ENCODE results near the gene SLC35E1. TPM values are rescaled to one million over a fixed set of nuclear protein-coding genes. Genes with fewer than 3 reads are reported as not detected.

SLC35E1 gene
- polyA plus RNA-seq, 1 of the 3 experiments (the other 2 are of a cell fraction): 23.5 TPM

DNA sequence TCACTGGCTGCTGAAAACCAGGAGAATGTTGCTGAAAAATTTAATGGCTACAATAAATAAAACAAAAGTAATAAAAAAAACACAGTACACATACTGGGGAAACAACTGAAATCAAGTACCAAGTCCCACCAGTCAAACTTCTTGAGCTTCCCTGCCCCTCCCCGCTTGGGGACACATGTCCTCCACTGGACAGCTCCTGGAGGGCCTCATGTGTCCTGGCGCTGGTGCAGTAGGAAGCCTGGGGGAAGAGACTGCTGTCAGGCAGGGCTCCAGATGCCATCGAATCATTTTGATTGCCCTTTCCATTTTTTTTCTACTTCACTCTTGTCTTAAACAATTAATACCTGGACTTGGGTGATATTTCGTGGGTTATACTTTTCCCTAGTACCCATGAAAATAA, 26.6 kb upstream of the SLC35E1 start:
- H3K9me2 ChIP-seq: no peaks in the 10 kb centered on the region
- H3K4me3 ChIP-seq (ENCODE audit: low read depth in 2 of 2, low read length in 1 of 2): no peak overlapping the region
- no peak overlapping the region for H3K4me2 ChIP-seq
- peaks cover 100% of the 10 kb centered on the region for H4K20me1 ChIP-seq (ENCODE audit: insufficient read depth)
- peaks cover 100% of the 10 kb centered on the region for H3K79me2 ChIP-seq (ENCODE audit: insufficient read depth)
- no peaks in the 10 kb centered on the region for H3K27me3 ChIP-seq (ENCODE audit: insufficient read depth)
- no peak for TF ChIP-seq TCF12 (IDR thresholded peaks at IDR 0.05)
- TF ChIP-seq MXI1 (IDR thresholded peaks at IDR 0.05; ENCODE audit: low read depth, low read length): peak; percentile 76
- TF ChIP-seq, protein P1, sequence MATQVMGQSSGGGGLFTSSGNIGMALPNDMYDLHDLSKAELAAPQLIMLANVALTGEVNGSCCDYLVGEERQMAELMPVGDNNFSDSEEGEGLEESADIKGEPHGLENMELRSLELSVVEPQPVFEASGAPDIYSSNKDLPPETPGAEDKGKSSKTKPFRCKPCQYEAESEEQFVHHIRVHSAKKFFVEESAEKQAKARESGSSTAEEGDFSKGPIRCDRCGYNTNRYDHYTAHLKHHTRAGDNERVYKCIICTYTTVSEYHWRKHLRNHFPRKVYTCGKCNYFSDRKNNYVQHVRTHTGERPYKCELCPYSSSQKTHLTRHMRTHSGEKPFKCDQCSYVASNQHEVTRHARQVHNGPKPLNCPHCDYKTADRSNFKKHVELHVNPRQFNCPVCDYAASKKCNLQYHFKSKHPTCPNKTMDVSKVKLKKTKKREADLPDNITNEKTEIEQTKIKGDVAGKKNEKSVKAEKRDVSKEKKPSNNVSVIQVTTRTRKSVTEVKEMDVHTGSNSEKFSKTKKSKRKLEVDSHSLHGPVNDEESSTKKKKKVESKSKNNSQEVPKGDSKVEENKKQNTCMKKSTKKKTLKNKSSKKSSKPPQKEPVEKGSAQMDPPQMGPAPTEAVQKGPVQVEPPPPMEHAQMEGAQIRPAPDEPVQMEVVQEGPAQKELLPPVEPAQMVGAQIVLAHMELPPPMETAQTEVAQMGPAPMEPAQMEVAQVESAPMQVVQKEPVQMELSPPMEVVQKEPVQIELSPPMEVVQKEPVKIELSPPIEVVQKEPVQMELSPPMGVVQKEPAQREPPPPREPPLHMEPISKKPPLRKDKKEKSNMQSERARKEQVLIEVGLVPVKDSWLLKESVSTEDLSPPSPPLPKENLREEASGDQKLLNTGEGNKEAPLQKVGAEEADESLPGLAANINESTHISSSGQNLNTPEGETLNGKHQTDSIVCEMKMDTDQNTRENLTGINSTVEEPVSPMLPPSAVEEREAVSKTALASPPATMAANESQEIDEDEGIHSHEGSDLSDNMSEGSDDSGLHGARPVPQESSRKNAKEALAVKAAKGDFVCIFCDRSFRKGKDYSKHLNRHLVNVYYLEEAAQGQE (IDR thresholded peaks at IDR 0.05; ENCODE audit: low read depth, low read length): peak; percentile 69; the same call in 1 of the 2 replicates
- H3K9me3 ChIP-seq: no peaks in the 10 kb centered on the region
- no peak overlapping the region for H3K9ac ChIP-seq
- ChIA-PET POLR2A (interaction anchor here (0.6 to 1.2 kb wide), 3 partner anchors 11 to 397 kb away, joined by 4 to 5 read pairs (median 4); no protein-coding TSS in a partner anchor), CTCF (interaction anchor here (0.5 to 3.1 kb wide), 4 partner anchors 9 to 28 kb away, joined by 3 to 12 read pairs (median 4); no protein-coding TSS in a partner anchor)
- peaks cover 0 to 33% of the 10 kb centered on the region in 2 experiments; a peak in 2 of 4 replicates for H3K4me1 ChIP-seq (ENCODE audit: control insufficient read depth in 1 of 2, insufficient read depth in 2 of 2, low read depth in 1 of 2, low read length in 1 of 2)
- H3K36me3 ChIP-seq (replicated peaks in 1 of 2; ENCODE audit: control insufficient read depth in 1 of 2, insufficient read depth in 2 of 2, low read length in 1 of 2): no peaks in the 10 kb centered on the region
- H3F3A ChIP-seq (replicated peaks; ENCODE audit: insufficient read depth): no peaks in the 10 kb centered on the region
- peak; percentile 78 for DNase-seq
- 45% methylated on average over 4 of the region's 4 CpGs for WGBS (ENCODE audit: low lambda C conversion rate)
- H2AFZ ChIP-seq (ENCODE audit: low read depth): no peak overlapping the region
- peak overlapping the region in 1 of 2 experiments; percentile 77; a peak in 2 of 4 replicates for H3K27ac ChIP-seq (ENCODE audit: low read depth in 2 of 2, low read length in 1 of 2)

- Histone ChIP-seq H3K4me2 (no peak overlapping the region), H3K79me2 (ENCODE audit: insufficient read depth) (peaks cover 100% of the 10 kb centered on the region), H3K4me3 (ENCODE audit: low read depth in 2 of 2, low read length in 1 of 2) (no peak overlapping the region), H3K9ac (no peak overlapping the region), H3K4me1 (ENCODE audit: control insufficient read depth in 1 of 2, insufficient read depth in 2 of 2, low read depth in 1 of 2, low read length in 1 of 2) (peaks cover 0 to 44% of the 10 kb centered on the region in 2 experiments; a peak in 2 of 4 replicates), H3K9me3 (no peaks in the 10 kb centered on the region), H3K27me3 (ENCODE audit: insufficient read depth) (no peaks in the 10 kb centered on the region), H3K27ac (ENCODE audit: low read depth in 2 of 2, low read length in 1 of 2) (no peak overlapping the region), H3K36me3 (replicated peaks in 1 of 2; ENCODE audit: control insufficient read depth in 1 of 2, insufficient read depth in 2 of 2, low read length in 1 of 2) (no peaks in the 10 kb centered on the region), H3F3A (replicated peaks; ENCODE audit: insufficient read depth) (no peaks in the 10 kb centered on the region), H3K9me2 (no peaks in the 10 kb centered on the region), H2AFZ (ENCODE audit: low read depth) (no peak overlapping the region), H4K20me1 (ENCODE audit: insufficient read depth) (peaks cover 100% of the 10 kb centered on the region)
- CTCF ChIA-PET: no interaction called here
- WGBS (ENCODE audit: low lambda C conversion rate): 98% methylated on average over 8 of the region's 9 CpGs
- no peak for DNase-seq
- no peak for TF ChIP-seq MAX (IDR thresholded peaks at IDR 0.05; ENCODE audit: low read depth)
- no peak for TF ChIP-seq ZBTB33 (IDR thresholded peaks at IDR 0.05; ENCODE audit: borderline replicate concordance, low read depth)
- no peak for TF ChIP-seq MXI1 (IDR thresholded peaks at IDR 0.05; ENCODE audit: low read depth, low read length)
- no peak for TF ChIP-seq IRF3 (IDR thresholded peaks at IDR 0.05; ENCODE audit: low read depth, low read length)
- no peak for TF ChIP-seq ELF1 (IDR thresholded peaks at IDR 0.05)
- TF ChIP-seq, protein P1 (IDR thresholded peaks at IDR 0.05; ENCODE audit: low read depth, low read length): no peak
- POLR2A ChIA-PET: no interaction called here
Observed at GRCh38 chr19:16596399-16596798, 24.2 kb upstream of the SLC35E1 start.
